ENCODE results near the gene HNRNPDL.

Gene HNRNPDL

DNA sequence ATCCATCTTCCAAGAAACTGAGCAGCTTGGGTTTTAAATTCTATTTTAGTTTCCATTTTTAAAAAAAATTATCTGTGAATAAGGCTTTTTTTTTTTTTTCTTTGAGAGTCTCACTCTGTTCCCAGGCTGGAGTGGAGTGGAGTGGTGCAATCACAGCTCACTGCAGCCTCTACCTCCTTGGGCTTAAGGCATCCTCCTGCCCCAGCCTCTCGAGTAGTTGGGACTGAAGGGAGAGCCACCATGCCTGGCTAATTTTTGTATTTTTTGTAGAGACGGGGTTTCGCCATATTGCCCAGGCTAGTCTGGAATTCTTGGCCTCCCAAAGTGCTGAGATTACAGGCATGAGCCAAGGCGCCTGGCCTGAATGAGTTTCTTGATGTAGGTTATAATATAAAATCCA is 1.6 kb upstream of the HNRNPDL start:
- TF ChIP-seq, protein P1, sequence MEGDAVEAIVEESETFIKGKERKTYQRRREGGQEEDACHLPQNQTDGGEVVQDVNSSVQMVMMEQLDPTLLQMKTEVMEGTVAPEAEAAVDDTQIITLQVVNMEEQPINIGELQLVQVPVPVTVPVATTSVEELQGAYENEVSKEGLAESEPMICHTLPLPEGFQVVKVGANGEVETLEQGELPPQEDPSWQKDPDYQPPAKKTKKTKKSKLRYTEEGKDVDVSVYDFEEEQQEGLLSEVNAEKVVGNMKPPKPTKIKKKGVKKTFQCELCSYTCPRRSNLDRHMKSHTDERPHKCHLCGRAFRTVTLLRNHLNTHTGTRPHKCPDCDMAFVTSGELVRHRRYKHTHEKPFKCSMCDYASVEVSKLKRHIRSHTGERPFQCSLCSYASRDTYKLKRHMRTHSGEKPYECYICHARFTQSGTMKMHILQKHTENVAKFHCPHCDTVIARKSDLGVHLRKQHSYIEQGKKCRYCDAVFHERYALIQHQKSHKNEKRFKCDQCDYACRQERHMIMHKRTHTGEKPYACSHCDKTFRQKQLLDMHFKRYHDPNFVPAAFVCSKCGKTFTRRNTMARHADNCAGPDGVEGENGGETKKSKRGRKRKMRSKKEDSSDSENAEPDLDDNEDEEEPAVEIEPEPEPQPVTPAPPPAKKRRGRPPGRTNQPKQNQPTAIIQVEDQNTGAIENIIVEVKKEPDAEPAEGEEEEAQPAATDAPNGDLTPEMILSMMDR (IDR thresholded peaks at IDR 0.05; ENCODE audit: low read length): no peak
- no peak for TF ChIP-seq EZH2 (IDR thresholded peaks at IDR 0.05; ENCODE audit: borderline replicate concordance, low read length)
- Histone ChIP-seq H3K4me3 (ENCODE audit: low read depth, low read length, poor library complexity, severe bottlenecking) (peak overlapping the region; percentile 99), H4K20me1 (ENCODE audit: insufficient read depth, low read length) (peaks cover 13% of the 10 kb centered on the region), H3K4me1 (ENCODE audit: insufficient read depth, low read length, severe bottlenecking) (peaks cover 37% of the 10 kb centered on the region), H3K9me3 (ENCODE audit: low read length) (no peaks in the 10 kb centered on the region), H3K36me3 (ENCODE audit: insufficient read depth, low read length) (peaks cover 58% of the 10 kb centered on the region), H3K9ac (ENCODE audit: low read length) (peak overlapping the region; percentile 99), H3K4me2 (ENCODE audit: low read length) (peak overlapping the region; percentile 86), H3K9me2 (ENCODE audit: low read depth, low read length) (no peaks in the 10 kb centered on the region), H3F3A (ENCODE audit: insufficient read depth, low read length) (peaks cover 4% of the 10 kb centered on the region; the same call in 1 of the 2 replicates), H3K79me2 (ENCODE audit: insufficient read depth, low read length) (peaks cover 80% of the 10 kb centered on the region), H3K27ac (ENCODE audit: low read depth, low read length, poor library complexity, severe bottlenecking) (no peak overlapping the region), H2AFZ (ENCODE audit: low read length) (no peak overlapping the region), H3K27me3 (ENCODE audit: insufficient read depth, low read length) (no peaks in the 10 kb centered on the region)

DNA sequence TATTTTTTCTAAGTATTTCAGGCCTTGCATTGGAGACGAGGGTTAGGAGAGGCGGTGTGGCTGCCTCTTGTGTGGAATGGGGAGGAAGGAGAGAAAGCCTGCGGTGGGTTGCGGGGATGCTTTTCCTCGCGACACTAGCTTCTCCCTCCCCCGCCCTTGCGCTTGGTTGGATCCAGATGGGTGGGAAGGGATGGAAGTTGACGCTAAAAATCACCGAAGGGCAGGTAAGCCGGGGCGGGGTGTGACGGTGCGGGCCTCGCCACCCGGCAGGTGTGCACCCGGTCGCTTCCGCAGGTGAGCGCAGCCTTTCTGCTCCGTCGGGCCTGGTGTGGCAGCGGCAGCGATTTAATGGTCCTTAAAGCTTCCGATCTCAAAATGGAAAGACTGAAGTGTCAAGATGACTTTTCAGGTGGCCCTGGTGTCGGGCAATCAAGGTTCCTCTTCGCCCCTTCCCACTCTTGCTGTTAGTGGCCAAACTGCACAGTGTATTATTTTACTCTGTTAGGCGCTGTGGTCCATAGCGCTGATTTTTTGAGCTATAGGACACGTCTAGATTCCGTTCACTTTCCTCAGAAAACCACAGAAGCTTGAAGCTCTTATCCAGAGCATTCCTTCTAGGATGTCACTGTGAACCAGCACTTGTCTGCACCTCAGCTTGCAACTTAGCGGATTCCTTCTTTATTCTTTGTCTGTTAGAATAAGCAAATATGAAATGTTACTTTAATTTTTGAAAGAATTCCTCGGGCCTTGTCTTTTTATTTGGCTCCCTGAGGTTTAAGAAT is 893 bp upstream of the HNRNPDL start:
- no peak for TF ChIP-seq EZH2 (IDR thresholded peaks at IDR 0.05; ENCODE audit: borderline replicate concordance, low read length)
- TF ChIP-seq, protein P1 (IDR thresholded peaks at IDR 0.05; ENCODE audit: low read length): no peak
- Histone ChIP-seq H3K4me3 (ENCODE audit: low read depth, low read length, poor library complexity, severe bottlenecking) (peak overlapping the region; percentile 99), H3K27me3 (ENCODE audit: insufficient read depth, low read length) (no peaks in the 10 kb centered on the region), H3K27ac (ENCODE audit: low read depth, low read length, poor library complexity, severe bottlenecking) (peak overlapping the region; percentile 75), H3K4me2 (ENCODE audit: low read length) (peak overlapping the region; percentile 86), H3K79me2 (ENCODE audit: insufficient read depth, low read length) (peaks cover 76% of the 10 kb centered on the region), H3K4me1 (ENCODE audit: insufficient read depth, low read length, severe bottlenecking) (peaks cover 39% of the 10 kb centered on the region), H2AFZ (ENCODE audit: low read length) (no peak overlapping the region), H3K9ac (ENCODE audit: low read length) (peak overlapping the region; percentile 99), H4K20me1 (ENCODE audit: insufficient read depth, low read length) (peaks cover 17% of the 10 kb centered on the region), H3K9me2 (ENCODE audit: low read depth, low read length) (no peaks in the 10 kb centered on the region), H3K36me3 (ENCODE audit: insufficient read depth, low read length) (peaks cover 58% of the 10 kb centered on the region), H3F3A (ENCODE audit: insufficient read depth, low read length) (peaks cover 7% of the 10 kb centered on the region; the same call in 1 of the 2 replicates), H3K9me3 (ENCODE audit: low read length) (no peaks in the 10 kb centered on the region)

DNA sequence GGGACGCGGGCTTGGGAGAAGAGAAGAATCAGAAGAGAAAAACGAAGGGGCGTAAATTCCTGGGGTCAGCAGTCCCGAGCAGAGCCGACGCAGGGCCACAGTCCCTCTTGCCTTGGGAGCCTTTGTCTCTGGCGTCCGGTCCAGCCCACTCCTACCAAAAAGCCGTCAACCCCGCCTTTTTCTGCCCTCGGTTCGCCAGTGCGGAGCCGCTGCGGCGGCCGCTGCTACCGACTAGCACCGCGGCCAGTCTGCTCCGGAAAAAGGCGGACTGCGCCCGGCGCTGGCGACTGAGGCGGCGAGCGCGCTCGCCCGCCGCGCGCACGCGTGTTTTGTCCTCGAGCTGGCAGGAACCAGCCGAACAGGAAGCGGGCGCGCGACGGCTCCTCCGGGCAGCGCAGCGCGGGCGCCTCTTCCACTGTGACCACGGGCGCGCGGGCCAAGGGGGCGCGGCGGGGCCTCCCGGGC is 502 bp downstream of the HNRNPDL start:
- H4K20me1 ChIP-seq (ENCODE audit: insufficient read depth, low read length): peaks cover 17% of the 10 kb centered on the region

More for the DNA sequence above, 502 bp downstream of the HNRNPDL start:
- Histone ChIP-seq H3F3A (ENCODE audit: insufficient read depth, low read length) (peaks cover 14% of the 10 kb centered on the region), H3K27me3 (ENCODE audit: insufficient read depth, low read length) (no peaks in the 10 kb centered on the region), H3K4me2 (ENCODE audit: low read length) (peak overlapping the region; percentile 86), H3K9me2 (ENCODE audit: low read depth, low read length) (no peaks in the 10 kb centered on the region), H3K9ac (ENCODE audit: low read length) (peak overlapping the region; percentile 99), H3K36me3 (ENCODE audit: insufficient read depth, low read length) (peaks cover 58% of the 10 kb centered on the region), H3K79me2 (ENCODE audit: insufficient read depth, low read length) (peaks cover 62% of the 10 kb centered on the region), H2AFZ (ENCODE audit: low read length) (no peak overlapping the region), H3K27ac (ENCODE audit: low read depth, low read length, poor library complexity, severe bottlenecking) (peak overlapping the region; percentile 93), H3K4me3 (ENCODE audit: low read depth, low read length, poor library complexity, severe bottlenecking) (peak overlapping the region; percentile 99), H3K9me3 (ENCODE audit: low read length) (no peaks in the 10 kb centered on the region), H3K4me1 (ENCODE audit: insufficient read depth, low read length, severe bottlenecking) (peaks cover 39% of the 10 kb centered on the region)
- no peak for TF ChIP-seq EZH2 (IDR thresholded peaks at IDR 0.05; ENCODE audit: borderline replicate concordance, low read length)
- TF ChIP-seq, protein P1 (IDR thresholded peaks at IDR 0.05; ENCODE audit: low read length): no peak

Data from OCI-LY1 (cell line).